ENCODE results near the gene GALNT2. TPM values are rescaled to one million over a fixed set of nuclear protein-coding genes. Genes with fewer than 3 reads are reported as not detected.

GALNT2 gene
- total RNA-seq, 1 donor from 2014 or later, result 60.7 TPM

DNA sequence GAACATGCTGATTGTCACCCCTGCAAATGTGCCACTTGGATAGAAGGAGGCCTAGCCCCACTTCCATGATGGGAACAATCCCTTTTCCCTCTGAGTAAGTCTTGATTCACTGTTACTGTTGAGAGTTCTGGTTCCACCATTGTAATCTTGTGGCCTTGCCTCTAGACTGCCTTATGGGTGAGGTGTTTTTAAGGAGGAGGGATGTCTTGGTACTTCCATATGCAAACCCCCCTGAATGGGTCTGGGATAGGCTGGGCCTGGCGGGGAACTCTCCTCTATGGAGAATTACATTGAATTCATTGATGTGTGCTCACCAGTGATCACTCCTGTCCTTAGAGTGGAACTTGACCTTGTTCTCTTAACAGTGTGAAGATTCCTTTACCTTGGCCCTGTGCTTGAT, 5.8 kb downstream of the GALNT2 start:
- DNase-seq (ENCODE audit: low read depth), result no peak
- no peaks in the 10 kb centered on the region for H3K27me3 ChIP-seq (ENCODE audit: control insufficient read depth, insufficient read depth, low read length)
- H3K36me3 ChIP-seq (ENCODE audit: control insufficient read depth, insufficient read depth, low read length), result no peaks in the 10 kb centered on the region
- TF ChIP-seq, protein P1, sequence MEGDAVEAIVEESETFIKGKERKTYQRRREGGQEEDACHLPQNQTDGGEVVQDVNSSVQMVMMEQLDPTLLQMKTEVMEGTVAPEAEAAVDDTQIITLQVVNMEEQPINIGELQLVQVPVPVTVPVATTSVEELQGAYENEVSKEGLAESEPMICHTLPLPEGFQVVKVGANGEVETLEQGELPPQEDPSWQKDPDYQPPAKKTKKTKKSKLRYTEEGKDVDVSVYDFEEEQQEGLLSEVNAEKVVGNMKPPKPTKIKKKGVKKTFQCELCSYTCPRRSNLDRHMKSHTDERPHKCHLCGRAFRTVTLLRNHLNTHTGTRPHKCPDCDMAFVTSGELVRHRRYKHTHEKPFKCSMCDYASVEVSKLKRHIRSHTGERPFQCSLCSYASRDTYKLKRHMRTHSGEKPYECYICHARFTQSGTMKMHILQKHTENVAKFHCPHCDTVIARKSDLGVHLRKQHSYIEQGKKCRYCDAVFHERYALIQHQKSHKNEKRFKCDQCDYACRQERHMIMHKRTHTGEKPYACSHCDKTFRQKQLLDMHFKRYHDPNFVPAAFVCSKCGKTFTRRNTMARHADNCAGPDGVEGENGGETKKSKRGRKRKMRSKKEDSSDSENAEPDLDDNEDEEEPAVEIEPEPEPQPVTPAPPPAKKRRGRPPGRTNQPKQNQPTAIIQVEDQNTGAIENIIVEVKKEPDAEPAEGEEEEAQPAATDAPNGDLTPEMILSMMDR (IDR thresholded peaks at IDR 0.05; ENCODE audit: insufficient read depth, low read length, poor library complexity, severe bottlenecking), result no peak
- H3K4me3 ChIP-seq (ENCODE audit: low read depth, low read length), result no peak overlapping the region

DNA sequence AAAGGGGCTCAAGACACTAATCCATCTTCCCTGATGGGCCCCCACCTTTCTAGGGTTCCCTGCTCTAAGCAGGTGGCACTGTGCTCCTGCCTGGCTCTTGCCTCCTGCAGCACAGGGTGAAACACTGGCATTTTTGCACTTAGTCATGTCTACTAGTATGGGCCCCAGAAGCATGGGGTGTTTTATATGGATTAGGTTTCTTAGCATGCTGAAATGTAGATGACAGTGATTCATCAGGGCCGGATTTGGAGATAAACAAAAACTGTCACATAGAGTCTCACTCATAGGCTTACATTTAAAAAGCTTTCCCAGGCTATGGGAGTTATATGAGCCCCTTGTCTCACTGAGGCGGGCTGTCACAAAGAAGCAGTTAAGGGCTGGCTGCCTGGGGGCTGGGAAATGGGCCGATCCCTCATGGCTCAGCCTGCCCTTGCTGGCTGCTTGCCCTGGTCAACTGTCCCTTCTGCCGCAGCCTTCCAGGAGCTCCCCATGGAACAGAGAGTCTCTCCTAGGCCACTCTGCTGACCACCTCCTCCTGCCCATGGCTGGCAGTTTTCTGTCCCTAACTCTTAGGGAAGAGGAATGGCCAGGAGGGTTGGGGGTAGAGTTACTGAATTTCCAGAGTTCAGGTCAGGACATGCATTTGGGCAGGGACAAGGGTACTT, 6.5 kb downstream of the GALNT2 start:
- H3K4me3 ChIP-seq (ENCODE audit: low read depth, low read length), result no peak overlapping the region
- no peak for DNase-seq (ENCODE audit: low read depth)
- no peaks in the 10 kb centered on the region for H3K36me3 ChIP-seq (ENCODE audit: control insufficient read depth, insufficient read depth, low read length)
- TF ChIP-seq, protein P1 (IDR thresholded peaks at IDR 0.05; ENCODE audit: insufficient read depth, low read length, poor library complexity, severe bottlenecking), result no peak
- no peaks in the 10 kb centered on the region for H3K27me3 ChIP-seq (ENCODE audit: control insufficient read depth, insufficient read depth, low read length)

DNA sequence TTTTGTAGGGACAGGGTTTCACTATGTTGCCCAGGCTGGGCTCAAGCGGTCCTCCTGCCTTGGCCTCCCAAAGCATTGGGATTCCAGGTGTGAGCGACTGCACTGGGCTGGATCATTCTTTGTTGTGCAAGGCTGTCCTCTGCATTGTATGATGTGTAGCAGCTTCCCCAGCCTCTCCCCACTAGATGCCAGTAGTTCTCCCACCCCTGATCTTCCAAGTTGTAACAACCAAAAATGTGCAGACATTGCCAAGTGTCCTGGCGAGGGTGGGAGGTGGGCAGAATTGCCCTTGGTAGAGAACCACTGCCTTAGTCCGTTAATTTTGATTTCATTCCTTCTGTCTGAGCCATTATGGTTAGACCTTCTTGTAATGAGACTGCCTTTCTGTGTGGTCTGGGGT, 7.2 kb downstream of the GALNT2 start:
- H3K36me3 ChIP-seq (ENCODE audit: control insufficient read depth, insufficient read depth, low read length), result no peaks in the 10 kb centered on the region
- DNase-seq (ENCODE audit: low read depth), result no peak
- no peak overlapping the region for H3K4me3 ChIP-seq (ENCODE audit: low read depth, low read length)
- TF ChIP-seq, protein P1 (IDR thresholded peaks at IDR 0.05; ENCODE audit: insufficient read depth, low read length, poor library complexity, severe bottlenecking), result no peak
- no peaks in the 10 kb centered on the region for H3K27me3 ChIP-seq (ENCODE audit: control insufficient read depth, insufficient read depth, low read length)

DNA sequence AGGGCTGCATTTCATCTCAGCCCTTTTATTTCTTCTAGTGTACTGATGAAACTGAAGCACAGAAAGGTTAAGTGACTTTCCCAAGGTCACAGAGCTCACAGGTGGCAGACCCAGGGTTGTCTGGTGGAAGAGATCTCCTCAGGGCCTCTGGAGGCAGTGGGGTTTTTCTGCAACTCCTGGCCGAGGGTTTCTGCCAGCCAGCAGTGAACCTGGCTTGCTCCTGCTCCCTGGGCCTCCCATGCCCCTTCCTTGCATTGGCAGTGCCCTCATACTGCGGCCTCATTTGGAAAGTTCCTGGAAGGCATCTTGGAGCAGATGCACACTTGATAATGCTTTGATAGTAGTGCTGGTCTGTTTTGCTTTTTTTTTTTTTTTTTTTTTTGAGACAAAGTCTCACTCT, 7.7 kb downstream of the GALNT2 start:
- no peaks in the 10 kb centered on the region for H3K27me3 ChIP-seq (ENCODE audit: control insufficient read depth, insufficient read depth, low read length)
- H3K4me3 ChIP-seq (ENCODE audit: low read depth, low read length), result no peak overlapping the region
- TF ChIP-seq, protein P1 (IDR thresholded peaks at IDR 0.05; ENCODE audit: insufficient read depth, low read length, poor library complexity, severe bottlenecking), result no peak
- DNase-seq (ENCODE audit: low read depth), result no peak
- no peaks in the 10 kb centered on the region for H3K36me3 ChIP-seq (ENCODE audit: control insufficient read depth, insufficient read depth, low read length)

DNA sequence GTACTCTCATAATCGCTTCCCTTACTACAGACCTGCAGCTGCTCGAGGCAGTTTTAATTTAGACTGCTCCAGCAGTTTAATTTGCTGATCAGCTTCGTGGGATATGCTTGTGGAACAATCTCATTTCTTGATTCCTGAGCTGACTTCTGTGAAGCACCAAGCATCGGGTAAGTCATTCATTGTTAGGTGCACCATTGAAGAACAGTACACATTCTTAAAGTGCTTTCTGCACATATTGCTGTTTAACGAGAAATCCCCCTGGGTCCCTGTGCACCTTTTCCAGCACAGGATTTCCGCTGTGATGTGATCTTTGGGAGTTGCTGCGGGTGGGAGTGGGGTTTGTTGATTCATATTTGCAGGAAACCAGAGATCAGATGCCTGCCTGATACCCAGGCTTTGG, 9.1 kb downstream of the GALNT2 start:
- H3K27me3 ChIP-seq (ENCODE audit: control insufficient read depth, insufficient read depth, low read length), result no peaks in the 10 kb centered on the region

More for the DNA sequence above, 9.1 kb downstream of the GALNT2 start:
- DNase-seq (ENCODE audit: low read depth), result no peak
- H3K36me3 ChIP-seq (ENCODE audit: control insufficient read depth, insufficient read depth, low read length), result no peaks in the 10 kb centered on the region
- TF ChIP-seq, protein P1 (IDR thresholded peaks at IDR 0.05; ENCODE audit: insufficient read depth, low read length, poor library complexity, severe bottlenecking), result no peak
- H3K4me3 ChIP-seq (ENCODE audit: low read depth, low read length), result no peak overlapping the region

All from kidney epithelial cell (primary cell).